Hair follicle dermal papilla cell (primary cell): Measurements from ENCODE around the gene PCBD2. TPM values are rescaled to one million over a fixed set of nuclear protein-coding genes. Genes with fewer than 3 reads are reported as not detected.

Experiments used
- small RNA-seq: library from RNA; depleted of rRNA; stranded (forward); fragments of <200 nt; gene quantifications from one replicate; pipeline ENCODE3, GENCODE V24; 2012
- total RNA-seq: library from RNA; depleted of rRNA; stranded (reverse); fragments of >200 nt; gene quantifications from 2 replicates; pipeline ENCODE4 v1.2.3, GENCODE V29; 2012

The PCBD2 gene
- total RNA-seq, result 5.3 and 5.7 TPM in 2 replicates

GRCh38 chr5:134904610-134905245 is at the start of gene PCBD2:
Gene PCBD2, plus strand, starts transcription at chr5:134905131. Its CDS starts 9 bp downstream, at chr5:134905140.

GRCh38 chr5:134873987-134874830 is 30.7 kb upstream of the PCBD2 start, which contains the start of gene TXNDC15:
Gene TXNDC15, plus strand, starts transcription at chr5:134874371. Its CDS starts 57 bp downstream, at chr5:134874428.

GRCh38 chr5:134967607-134968006 is 62.7 kb downstream of the PCBD2 start, which contains the start of gene CATSPER3:
Gene CATSPER3, plus strand, starts transcription at chr5:134967907. Its CDS starts 85 bp downstream, at chr5:134967992.

Small RNA genes lying within 50 kb of the gene (small RNA-seq; reads per million reads assigned to genes)
- gene MIR4461 (not detected), gene MTND3P25 (not detected), gene MTND4LP30 (not detected)

Other genes starting within 250 kb of the PCBD2 start
- gene CAMLG, start 166.6 kb upstream of the PCBD2 start, total RNA-seq, result 29.0 and 35.0 TPM in 2 replicates
- gene DDX46, start 146.4 kb upstream of the PCBD2 start, total RNA-seq, result 13.8 and 19.3 TPM in 2 replicates
- gene C5orf24, start 59.2 kb upstream of the PCBD2 start, total RNA-seq, result 40.0 and 53.7 TPM in 2 replicates
- gene TXNDC15, start 30.8 kb upstream of the PCBD2 start, total RNA-seq, result 113 and 128 TPM in 2 replicates
- gene CATSPER3, start 62.8 kb downstream of the PCBD2 start, total RNA-seq, result not detected in 2 replicates
- gene PITX1, start 129.1 kb downstream of the PCBD2 start, total RNA-seq, result 0.81 and 1.6 TPM in 2 replicates